ENCODE results near the gene MDM1. TPM values are rescaled to one million over a fixed set of nuclear protein-coding genes. Genes with fewer than 3 reads are reported as not detected.

MDM1 gene
- total and polyA plus RNA-seq, 2 of the 13 experiments (the other 11 are each of a cell fraction or from before 2014, with no cell fraction given) = 4.6 to 15.2 TPM

GRCh38 chr12:68297929-68298328, 34.2 kb downstream of the MDM1 start:
- no peaks in the 10 kb centered on the region for H4K20me1 ChIP-seq (ENCODE audit: insufficient read depth, low read length)
- no peaks in the 10 kb centered on the region for H3K9me3 ChIP-seq (ENCODE audit: low read length)
- in situ Hi-C loops (cut with HindIII; ENCODE audit: extremely low pct_ligation_motif_present, low pct_unique_long_range_greater_than_20kb) = no loop called here
- intact Hi-C loops (cut with micrococcal nuclease; ENCODE audit: unreplicated experiment) = no loop called here
- 85% methylated on average over 4 of the region's 4 CpGs for WGBS (ENCODE audit: low lambda C conversion rate)
- ChIA-PET POLR2A (no interaction called here), CTCF (ENCODE audit: low intra/inter-chr PET ratio, low total read pairs) (no interaction called here)
- FAIRE-seq = no peak
- no peak overlapping the region for H3K4me3 ChIP-seq (replicated peaks in 1 of 3; ENCODE audit: insufficient read depth in 1 of 3, low read depth in 2 of 3, low read length in 3 of 3)
- H3K27me3 ChIP-seq (ENCODE audit: control insufficient read depth in 1 of 2, insufficient read depth in 2 of 2, low read length in 2 of 2) = no peaks in the 10 kb centered on the region
- no peak overlapping the region for H2AFZ ChIP-seq (ENCODE audit: low read length)
- no peak overlapping the region for H3K27ac ChIP-seq (ENCODE audit: extremely low read length, insufficient read depth, low read length)
- no peak for DNase-seq (ENCODE audit: low spot score)
- H3K9ac ChIP-seq (ENCODE audit: insufficient read depth, low read depth, low read length) = no peak overlapping the region
- H3K79me2 ChIP-seq (ENCODE audit: insufficient read depth, low read length) = no peaks in the 10 kb centered on the region
- no peak overlapping the region for H3K4me2 ChIP-seq (ENCODE audit: low read depth, low read length)
- no TSS peak for BruUV-seq (replicated peaks)
- ATAC-seq = no peak
- H3K4me1 ChIP-seq (ENCODE audit: insufficient read depth, low read length) = no peaks in the 10 kb centered on the region
- TF ChIP-seq PITX1 (CRISPR knock-in tag; IDR thresholded peaks at IDR 0.05) = no peak
- no peak for TF ChIP-seq GATAD2A (CRISPR knock-in tag; IDR thresholded peaks at IDR 0.05)
- no peak for TF ChIP-seq ZNF3 (CRISPR knock-in tag; IDR thresholded peaks at IDR 0.05)
- TF ChIP-seq ZNF710 (CRISPR knock-in tag; IDR thresholded peaks at IDR 0.05; ENCODE audit: borderline replicate concordance) = no peak
- TF ChIP-seq CHCHD3 (CRISPR knock-in tag; IDR thresholded peaks at IDR 0.05) = no peak
- TF ChIP-seq HINFP (CRISPR knock-in tag; IDR thresholded peaks at IDR 0.05; ENCODE audit: low read depth) = no peak
- TF ChIP-seq ZNF225 (CRISPR knock-in tag; IDR thresholded peaks at IDR 0.05) = no peak
- no peak for TF ChIP-seq SP2 (CRISPR knock-in tag; IDR thresholded peaks at IDR 0.05)
- no peak for TF ChIP-seq MTA3 (CRISPR knock-in tag; IDR thresholded peaks at IDR 0.05)
- TF ChIP-seq ATF7-NPFF (CRISPR knock-in tag; IDR thresholded peaks at IDR 0.05; ENCODE audit: low read depth) = no peak
- no peak for TF ChIP-seq ERF (CRISPR knock-in tag; IDR thresholded peaks at IDR 0.05)
- TF ChIP-seq YEATS2 (CRISPR knock-in tag; IDR thresholded peaks at IDR 0.05; ENCODE audit: borderline replicate concordance) = no peak
- no peak for TF ChIP-seq ZNF329 (CRISPR knock-in tag; IDR thresholded peaks at IDR 0.05; ENCODE audit: low read depth)
- TF ChIP-seq ARID2 (CRISPR knock-in tag; IDR thresholded peaks at IDR 0.05; ENCODE audit: borderline replicate concordance) = no peak
- no peaks in the 10 kb centered on the region; a peak in 1 of 5 replicates for H3K36me3 ChIP-seq (replicated peaks in 1 of 2; ENCODE audit: control insufficient read depth in 1 of 2, insufficient read depth in 2 of 2, low read length in 2 of 2)
